ENCODE results near the gene TMEM235. TPM values are rescaled to one million over a fixed set of nuclear protein-coding genes. Genes with fewer than 3 reads are reported as not detected.

TMEM235 gene
- total RNA-seq, 4 donors from 2014 or later = not detected

- ATAC-seq (ENCODE audit: low FRiP score) = no peak
- no peak for TF ChIP-seq CTCF (IDR thresholded peaks at IDR 0.05)
- DNase-seq (ENCODE audit: low spot score) = no peak
Observed at GRCh38 chr17:78264590-78264989, 33.2 kb downstream of the TMEM235 start.

- TF ChIP-seq CTCF (IDR thresholded peaks at IDR 0.05) = no peak
- ATAC-seq (ENCODE audit: low FRiP score) (no peak), DNase-seq (ENCODE audit: low spot score) (no peak)
Observed at GRCh38 chr17:78265121-78265520, 33.7 kb downstream of the TMEM235 start.

GRCh38 chr17:78266231-78266631 lies 34.8 kb downstream of the TMEM235 start:
- no peak for ATAC-seq (ENCODE audit: low FRiP score)
- DNase-seq (ENCODE audit: low spot score) = no peak
- TF ChIP-seq CTCF (IDR thresholded peaks at IDR 0.05) = no peak

DNA sequence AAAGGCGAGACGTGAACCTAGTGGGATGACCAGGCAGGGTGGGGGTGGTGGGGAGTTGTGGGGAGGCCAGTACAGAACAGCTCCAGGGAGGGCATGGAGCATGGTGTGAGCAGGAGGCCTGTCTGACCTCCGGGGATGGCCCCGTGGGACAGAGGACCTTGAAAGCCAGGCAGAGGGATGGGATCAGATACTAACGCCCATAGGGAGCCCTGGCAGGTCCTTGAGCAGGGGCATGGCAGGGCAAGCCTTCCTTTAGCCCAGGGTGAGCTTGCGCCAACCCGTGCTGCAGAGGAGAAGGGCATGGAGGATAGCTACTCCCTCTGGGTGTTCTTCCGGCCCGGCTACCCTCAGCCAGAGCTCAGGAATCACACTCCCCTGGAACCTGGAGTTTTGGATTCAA lies 35.3 kb downstream of the TMEM235 start:
- TF ChIP-seq CTCF (IDR thresholded peaks at IDR 0.05) = no peak
- DNase-seq (ENCODE audit: low spot score) = no peak
- ATAC-seq (ENCODE audit: low FRiP score) = no peak

GRCh38 chr17:78267253-78268073 lies 36.0 kb downstream of the TMEM235 start:
- TF ChIP-seq CTCF (IDR thresholded peaks at IDR 0.05) = no peak
- ATAC-seq (ENCODE audit: low FRiP score) (no peak), DNase-seq (ENCODE audit: low spot score) (no peak)

DNA sequence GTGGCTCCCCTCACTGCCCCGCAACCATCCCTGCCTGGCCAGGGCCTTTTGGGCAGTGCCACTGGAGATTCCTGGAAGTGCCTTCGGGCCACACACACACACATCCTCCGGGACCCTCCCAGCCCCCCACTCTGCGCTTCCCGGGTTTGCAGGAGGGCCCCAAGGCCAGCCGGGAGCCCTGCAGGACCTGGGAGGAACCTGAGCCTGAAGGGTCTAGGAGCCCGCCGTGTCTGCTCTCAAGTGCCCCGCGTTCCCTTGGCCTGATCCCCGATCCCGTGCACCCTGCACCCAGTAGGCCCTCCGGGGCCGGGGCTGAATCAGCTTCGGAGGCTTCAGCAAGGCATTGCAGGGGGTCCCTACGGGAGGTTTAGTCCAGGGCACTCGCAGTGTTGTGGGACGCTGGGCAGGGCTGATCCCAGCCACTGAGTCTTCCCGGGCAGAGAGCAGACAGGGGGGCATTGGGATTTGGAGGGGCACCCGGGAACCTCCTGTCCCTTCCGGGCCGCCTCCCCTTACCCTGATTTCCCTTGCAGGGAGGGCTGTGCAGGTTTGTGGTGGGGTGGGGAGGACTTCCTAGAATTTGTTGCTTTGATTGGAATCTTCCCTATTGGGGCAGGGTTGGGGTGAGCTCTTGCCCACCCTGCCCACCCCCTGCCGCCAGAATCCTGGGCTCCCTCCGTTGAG lies 36.9 kb downstream of the TMEM235 start:
- no peak for TF ChIP-seq CTCF (IDR thresholded peaks at IDR 0.05)
- DNase-seq (ENCODE audit: low spot score) (no peak), ATAC-seq (ENCODE audit: low FRiP score) (no peak)

Measured in omental fat pad (tissue), 4 donors.